ENCODE results near the gene SLC1A1.

SLC1A1 gene

GRCh38 chr9:4614627-4615026 lies 124.4 kb downstream of the SLC1A1 start:
- in situ Hi-C loops (cut with MboI; ENCODE audit: low sequenced_read_pairs): no loop called here

- in situ Hi-C loops (cut with MboI; ENCODE audit: low sequenced_read_pairs): no loop called here
Measured at GRCh38 chr9:4615251-4615650, 125.0 kb downstream of the SLC1A1 start.

GRCh38 chr9:4615778-4616177 lies 125.5 kb downstream of the SLC1A1 start:
- in situ Hi-C loops (cut with MboI; ENCODE audit: low sequenced_read_pairs): no loop called here

- in situ Hi-C loops (cut with MboI; ENCODE audit: low sequenced_read_pairs): no loop called here
Measured at GRCh38 chr9:4617752-4618151, 127.5 kb downstream of the SLC1A1 start.

GRCh38 chr9:4618700-4619099 lies 128.4 kb downstream of the SLC1A1 start:
- in situ Hi-C loops (cut with MboI; ENCODE audit: low sequenced_read_pairs): no loop called here

- in situ Hi-C loops (cut with MboI; ENCODE audit: low sequenced_read_pairs): no loop called here
Measured at GRCh38 chr9:4620057-4620765, 129.9 kb downstream of the SLC1A1 start.

- in situ Hi-C loops (cut with MboI; ENCODE audit: low sequenced_read_pairs): no loop called here
Measured at GRCh38 chr9:4620881-4621555, 130.8 kb downstream of the SLC1A1 start.

- in situ Hi-C loops (cut with MboI; ENCODE audit: low sequenced_read_pairs): no loop called here
Measured at GRCh38 chr9:4622016-4622415, 131.7 kb downstream of the SLC1A1 start.

- in situ Hi-C loops (cut with MboI; ENCODE audit: low sequenced_read_pairs): no loop called here
Measured at GRCh38 chr9:4630836-4631235, 140.6 kb downstream of the SLC1A1 start.
